Cardiac fibroblast (primary cell): ENCODE data around the gene LYVE1.

Experiments
- DNase-seq, 2 donors: peaks; one replicate each; pipeline versions ENCODE4 v3.0.0 to v3.0.0-alpha.2; 2010; ENCODE audit warnings: low read depth in 2 of 2
- H3K4me3 ChIP-seq, 2 donors: replicated peaks in 1 of 2; 1 replicate in 1 of 2; 2 replicates in 1 of 2; pipeline ENCODE4 v1.5.1; 2011; ENCODE audit warnings: low read depth in 2 of 2, low read length in 2 of 2, mild to moderate bottlenecking in 2 of 2, moderate library complexity in 1 of 2
- TF ChIP-seq, protein P1 (sequence below): IDR thresholded peaks from one replicate; pipeline ENCODE4 v1.5.1; 2011; ENCODE audit warnings: low read depth, mild to moderate bottlenecking, low read length, inconsistent platforms

LYVE1 gene

DNA sequence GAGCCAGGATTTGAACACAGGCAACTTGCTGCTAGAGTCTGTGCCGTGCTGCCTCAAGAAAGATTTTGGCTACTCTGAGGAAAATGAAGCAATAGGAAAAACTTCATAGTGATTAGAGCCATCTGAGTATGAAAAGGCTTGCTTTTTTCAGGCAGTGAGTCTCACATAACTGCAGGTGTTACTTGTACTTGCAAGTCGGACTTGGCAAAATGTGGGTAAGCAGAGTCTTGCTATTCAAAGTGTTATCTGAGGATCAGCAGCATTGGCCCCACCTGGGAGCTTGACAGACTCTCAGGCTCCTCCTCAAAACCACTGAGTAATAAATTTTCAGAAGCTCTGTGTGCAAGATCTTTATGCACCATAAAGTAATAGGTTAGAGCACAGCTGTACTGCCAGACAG lies 45.5 kb downstream of the LYVE1 start:
- TF ChIP-seq, protein P1, sequence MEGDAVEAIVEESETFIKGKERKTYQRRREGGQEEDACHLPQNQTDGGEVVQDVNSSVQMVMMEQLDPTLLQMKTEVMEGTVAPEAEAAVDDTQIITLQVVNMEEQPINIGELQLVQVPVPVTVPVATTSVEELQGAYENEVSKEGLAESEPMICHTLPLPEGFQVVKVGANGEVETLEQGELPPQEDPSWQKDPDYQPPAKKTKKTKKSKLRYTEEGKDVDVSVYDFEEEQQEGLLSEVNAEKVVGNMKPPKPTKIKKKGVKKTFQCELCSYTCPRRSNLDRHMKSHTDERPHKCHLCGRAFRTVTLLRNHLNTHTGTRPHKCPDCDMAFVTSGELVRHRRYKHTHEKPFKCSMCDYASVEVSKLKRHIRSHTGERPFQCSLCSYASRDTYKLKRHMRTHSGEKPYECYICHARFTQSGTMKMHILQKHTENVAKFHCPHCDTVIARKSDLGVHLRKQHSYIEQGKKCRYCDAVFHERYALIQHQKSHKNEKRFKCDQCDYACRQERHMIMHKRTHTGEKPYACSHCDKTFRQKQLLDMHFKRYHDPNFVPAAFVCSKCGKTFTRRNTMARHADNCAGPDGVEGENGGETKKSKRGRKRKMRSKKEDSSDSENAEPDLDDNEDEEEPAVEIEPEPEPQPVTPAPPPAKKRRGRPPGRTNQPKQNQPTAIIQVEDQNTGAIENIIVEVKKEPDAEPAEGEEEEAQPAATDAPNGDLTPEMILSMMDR: no peak
- H3K4me3 ChIP-seq: no peak overlapping the region
- no peak for DNase-seq

DNA sequence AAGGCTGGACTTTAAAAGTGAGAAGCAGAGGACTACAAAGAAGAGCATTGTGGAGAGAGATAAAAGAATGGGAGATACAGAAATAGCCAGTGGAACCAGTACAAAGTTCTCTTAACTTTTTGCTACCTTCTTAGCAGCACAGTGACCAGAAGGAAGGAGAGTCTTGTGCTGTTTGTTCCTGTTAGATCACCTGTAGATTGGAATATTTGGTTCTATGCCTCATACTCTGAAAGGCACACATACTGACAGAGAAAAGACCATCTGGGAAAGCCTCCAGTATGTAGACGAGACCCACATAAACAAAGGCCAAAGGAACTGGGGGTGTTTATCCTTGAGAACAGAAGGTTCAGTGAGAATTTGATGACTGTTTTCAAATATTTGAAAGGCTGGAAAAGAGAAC lies 46.2 kb downstream of the LYVE1 start:
- DNase-seq: no peak
- TF ChIP-seq, protein P1: no peak
- H3K4me3 ChIP-seq: no peak overlapping the region

DNA sequence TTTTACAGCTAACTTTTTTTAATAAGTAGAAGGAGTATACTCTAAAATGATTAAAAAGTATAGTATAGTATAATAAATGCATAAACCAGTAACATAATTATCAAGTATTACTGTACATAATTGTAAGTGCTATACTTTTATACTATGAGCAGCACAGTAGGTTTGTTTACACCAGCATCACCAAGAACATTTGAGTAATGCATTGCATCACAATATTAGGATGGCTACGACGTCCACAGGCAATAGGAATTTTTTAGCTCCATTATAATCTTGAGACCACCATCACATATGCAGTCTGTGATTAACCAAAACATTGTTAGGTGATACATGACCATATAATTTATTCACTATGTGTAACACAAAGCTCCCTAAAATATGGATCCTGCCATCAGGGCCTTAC lies 47.9 kb downstream of the LYVE1 start:
- TF ChIP-seq, protein P1: no peak
- DNase-seq: no peak
- H3K4me3 ChIP-seq: no peak overlapping the region

DNA sequence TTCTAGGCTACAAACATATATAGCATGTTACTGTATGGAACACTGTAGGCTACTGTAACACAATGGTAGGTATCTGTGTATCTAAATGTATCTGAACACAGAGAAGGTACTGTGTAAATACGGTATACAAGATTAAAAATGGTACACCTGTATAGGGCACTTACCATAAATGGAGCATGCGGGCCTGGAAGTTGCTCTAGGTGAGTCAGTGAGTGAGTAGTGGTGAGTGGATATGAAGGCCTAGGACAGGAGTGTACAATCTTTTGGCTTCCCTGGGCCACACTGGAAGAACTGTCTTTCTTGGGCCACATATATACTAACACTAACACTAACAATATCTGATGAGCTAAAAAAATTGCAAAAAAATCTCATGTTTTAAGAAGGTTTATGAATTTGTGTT lies 48.8 kb downstream of the LYVE1 start:
- TF ChIP-seq, protein P1: no peak

DNA sequence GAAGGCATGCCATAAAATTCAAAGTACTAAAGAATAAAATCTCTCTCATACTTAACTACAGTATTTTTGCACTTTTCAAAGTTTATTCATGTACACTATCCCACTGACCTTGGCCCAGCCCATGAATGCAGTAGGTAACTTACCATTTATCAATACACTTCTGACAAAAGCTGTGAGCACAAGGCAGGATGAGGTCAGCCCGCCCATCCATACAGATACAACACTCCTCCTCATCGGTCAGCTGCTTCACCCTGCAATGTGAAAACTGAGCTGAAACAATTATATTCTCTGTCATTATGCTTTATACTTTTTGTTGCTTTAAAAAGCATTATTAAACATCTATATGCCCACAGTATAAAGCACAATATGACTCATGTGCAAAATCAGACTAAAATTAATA lies 49.6 kb downstream of the LYVE1 start:
- no peak for DNase-seq
- no peak overlapping the region for H3K4me3 ChIP-seq
- TF ChIP-seq, protein P1: no peak

More for the DNA sequence above, 48.8 kb downstream of the LYVE1 start:
- H3K4me3 ChIP-seq: no peak overlapping the region
- no peak for DNase-seq

DNA sequence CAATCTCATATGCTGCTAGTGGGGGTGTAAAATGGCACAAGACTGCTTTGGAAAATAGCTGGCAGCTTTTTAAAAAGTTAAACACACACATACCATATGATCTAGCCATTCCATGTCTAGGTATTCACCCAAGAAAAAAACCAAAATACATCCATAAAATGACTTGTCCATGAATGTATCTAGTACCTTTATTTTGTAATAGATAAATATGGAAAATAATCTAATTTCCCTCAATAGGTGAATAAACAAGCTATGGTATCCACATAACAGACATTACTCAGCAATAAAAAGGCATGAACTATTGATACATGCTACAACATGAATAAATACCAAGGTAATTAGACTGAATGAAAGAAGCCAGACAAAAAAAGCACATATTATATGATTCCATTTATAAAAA lies 50.3 kb downstream of the LYVE1 start:
- TF ChIP-seq, protein P1: no peak
- H3K4me3 ChIP-seq: no peak overlapping the region
- DNase-seq: no peak

DNA sequence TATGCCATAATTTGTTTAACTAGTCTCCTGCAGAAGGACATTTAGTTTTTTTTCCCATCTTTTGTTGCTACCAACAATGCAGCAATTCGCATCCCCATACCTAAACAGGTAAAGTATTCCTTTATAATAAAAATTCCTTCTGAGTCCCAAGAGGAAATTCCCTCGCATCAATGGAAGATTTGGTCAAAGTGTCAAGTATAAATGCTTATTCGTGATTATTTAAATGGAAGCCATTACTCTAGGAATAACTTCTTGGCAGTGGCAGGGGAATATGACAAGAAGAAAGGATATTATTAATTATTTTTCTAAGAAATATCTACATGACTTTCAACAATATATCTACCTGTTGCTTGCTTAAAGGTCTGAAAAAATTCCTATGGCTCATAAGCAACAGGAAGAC lies 53.0 kb downstream of the LYVE1 start:
- DNase-seq: no peak
- TF ChIP-seq, protein P1: no peak

More for the DNA sequence above, 53.0 kb downstream of the LYVE1 start:
- no peak overlapping the region for H3K4me3 ChIP-seq
